A549 (cell line): ENCODE data around the gene GALP. TPM values are rescaled to one million over a fixed set of nuclear protein-coding genes. Genes with fewer than 3 reads are reported as not detected.
A peak's percentile ranks its signal among the peaks of the same experiment; 100 is the strongest.

Experiments used
- ATAC-seq, 2 experiments: fragments of 200-7000 bp in 1 of 2; fragments of >200 bp in 1 of 2; cut with Nextera tagmentation in 1 of 2; cut with Tn5 transposase in 1 of 2; 3 replicates each; pipeline versions ENCODE4 v1.8.0 to v1.9.1; 2018 to 2020; ENCODE audit warnings: mild to moderate bottlenecking in 1 of 2, moderate library complexity in 1 of 2
- CTCF ChIA-PET: fragments of 300-600 bp; sonication (Branson Sonifier 250); formaldehyde crosslinking; extraction: SDS; loops from one replicate; lab custom pipeline; 2021; ENCODE audit warnings: antibody characterized with exemption, inconsistent platforms; lab: Yijun Ruan, JAX
- POLR2A ChIA-PET: fragments of 350-600 bp; formaldehyde crosslinking; extraction: SDS; loops from one replicate; lab custom pipeline; 2021; ENCODE audit warnings: antibody characterized with exemption, inconsistent platforms; lab: Yijun Ruan, JAX
- DNase-seq, 2 experiments: peaks; one replicate each; pipeline versions ENCODE4 v3.0.0 to v3.0.0-alpha.2; 2011 to 2016; ENCODE audit warnings: low read depth in 1 of 2, low spot score in 1 of 2
- FAIRE-seq: peaks from 2 replicates; lab custom pipeline; 2011; peaks lifted over from hg19 to GRCh38; lab: Jason Lieb, UNC
- H3K27ac ChIP-seq, 2 experiments: fragments of >200 bp; sonication (Bioruptor Twin); formaldehyde crosslinking; 3 replicates each; pipeline ENCODE4 v1.5.1; 2016 to 2017
- H3K4me1 ChIP-seq: fragments of >200 bp; sonication (Bioruptor Twin); formaldehyde crosslinking; 3 replicates; pipeline ENCODE4 v1.6.1; 2016
- H3K4me2 ChIP-seq: fragments of >200 bp; sonication (Bioruptor Twin); formaldehyde crosslinking; 3 replicates; pipeline ENCODE4 v1.6.1; 2016
- H3K4me3 ChIP-seq: fragments of >200 bp; sonication (Bioruptor Twin); formaldehyde crosslinking; 3 replicates; pipeline ENCODE4 v1.5.1; 2016
- H3K9me3 ChIP-seq: fragments of >200 bp; sonication (Bioruptor Twin); formaldehyde crosslinking; 3 replicates; pipeline ENCODE4 v1.6.1; 2016
- CEBPB ChIP-seq, 2 experiments: fragments of >200 bp in 1 of 2; sonication (Bioruptor Twin) in 1 of 2; formaldehyde crosslinking in 1 of 2; IDR thresholded peaks; 2 replicates each; pipeline ENCODE4 v1.6.1; 2012 to 2016
- JUN ChIP-seq, 2 experiments: fragments of >200 bp; sonication (Bioruptor Twin); formaldehyde crosslinking; IDR thresholded peaks; 2 replicates in 1 of 2; 3 replicates in 1 of 2; pipeline ENCODE4 v1.6.1; 2016 to 2017
- JUNB ChIP-seq: fragments of >200 bp; sonication (Bioruptor Twin); formaldehyde crosslinking; IDR thresholded peaks from 2 replicates; pipeline ENCODE4 v1.6.1; 2016
- KDM5A ChIP-seq: fragments of 200-600 bp; sonication (generic); IDR thresholded peaks from 2 replicates; pipeline ENCODE4 v1.6.1; 2016; ENCODE audit warnings: antibody characterized with exemption, mild to moderate bottlenecking
- NFE2L2 ChIP-seq: fragments of 150-350 bp; conservative IDR thresholded peaks from 2 replicates; pipeline ENCODE4 v1.6.1; 2014; ENCODE audit warnings: low read length
- NR3C1 ChIP-seq: fragments of >200 bp; sonication (Bioruptor Twin); formaldehyde crosslinking; IDR thresholded peaks from 3 replicates; pipeline ENCODE4 v1.6.1; 2017
- RAD21 ChIP-seq, 2 experiments: fragments of >200 bp in 1 of 2; sonication (Bioruptor Twin) in 1 of 2; formaldehyde crosslinking in 1 of 2; IDR thresholded peaks in 1 of 2; conservative IDR thresholded peaks in 1 of 2; 2 replicates in 1 of 2; 3 replicates in 1 of 2; pipeline ENCODE4 v1.6.1; 2012 to 2018; ENCODE audit warnings: inconsistent platforms in 1 of 2
- RFX5 ChIP-seq: fragments of 450-650 bp; IDR thresholded peaks from 2 replicates; pipeline ENCODE4 v1.7.1; 2014; ENCODE audit warnings: antibody characterized with exemption, mild to moderate bottlenecking, moderate library complexity
- TP53 ChIP-seq: fragments of 250-450 bp; sonication (Bioruptor Pico); IDR thresholded peaks from 2 replicates; pipeline ENCODE4 v1.5.0; 2021; ENCODE audit warnings: mild to moderate bottlenecking, moderate library complexity
- ZC3H11A ChIP-seq: fragments of 450-650 bp; IDR thresholded peaks from 2 replicates; pipeline ENCODE4 v1.6.1; 2014; ENCODE audit warnings: antibody characterized with exemption, mild to moderate bottlenecking
- ZFP36 ChIP-seq: fragments of 450-650 bp; IDR thresholded peaks from 2 replicates; pipeline ENCODE4 v1.6.1; 2014; ENCODE audit warnings: borderline replicate concordance; ENCODE audit not compliant: partially characterized antibody
- ZNF302 ChIP-seq: fragments of 250-450 bp; sonication (Bioruptor Pico); IDR thresholded peaks from 2 replicates; pipeline ENCODE4 v1.9.0; 2021; ENCODE audit warnings: inconsistent platforms, mild to moderate bottlenecking, moderate library complexity
- WGBS: methylation state at CpG from one replicate; pipeline ENCODE4 v1.1.6; 2017; ENCODE audit errors: missing lambda C conversion rate; 5-methylcytosine and 5-hydroxymethylcytosine counted together
- polyA plus RNA-seq, 4 experiments: library from polyadenylated mRNA; depleted of rRNA in 3 of 4; stranded (reverse); fragments of >200 nt; fragmentation: RNase III in 1 of 4; extraction: RNeasy Plus Mini Kit Qiagen cat#74134 plus additional on column Dnase treatment in 1 of 4; gene quantifications; 2 replicates in 3 of 4; 3 replicates in 1 of 4; pipeline ENCODE4 v1.2.3, GENCODE V29; 2011 to 2017
- TF ChIP-seq, protein P1 (sequence below): IDR thresholded peaks from 2 replicates; pipeline ENCODE4 v1.6.1; 2012
- TF ChIP-seq, protein P2 (sequence below): fragments of >200 bp; sonication (Bioruptor Twin); formaldehyde crosslinking; IDR thresholded peaks from 2 replicates; pipeline ENCODE4 v1.6.1; 2016
- TF ChIP-seq, protein P3 (sequence below): fragments of 200-600 bp; sonication (generic); IDR thresholded peaks from 2 replicates; pipeline ENCODE4 v1.6.1; 2016; ENCODE audit warnings: antibody characterized with exemption, mild to moderate bottlenecking, moderate library complexity
- TF ChIP-seq, protein P4 (sequence below): fragments of 450-650 bp; IDR thresholded peaks from 2 replicates; pipeline ENCODE4 v1.6.1; 2014; ENCODE audit warnings: antibody characterized with exemption

The GALP gene
- polyA plus RNA-seq, 2 of the 4 experiments (the other 2 are of a cell fraction): not detected

DNA sequence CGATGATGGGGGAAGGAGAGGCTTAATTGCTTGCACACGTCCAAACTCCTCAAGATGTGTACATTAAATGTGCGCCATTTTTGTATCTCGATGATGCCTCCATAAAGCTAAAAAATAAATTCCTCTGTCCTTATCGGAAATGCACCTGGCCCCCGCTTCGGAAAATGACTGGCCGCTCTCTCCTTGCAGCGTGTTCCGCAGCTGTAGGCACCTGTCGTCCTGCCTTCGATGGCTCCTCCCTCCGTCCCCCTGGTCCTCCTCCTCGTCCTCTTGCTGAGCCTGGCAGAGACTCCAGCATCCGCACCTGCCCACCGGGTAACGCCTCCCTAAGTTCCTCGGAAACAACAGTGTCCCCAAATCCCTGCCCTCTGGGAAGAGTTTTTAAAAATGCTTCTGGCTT is 1.1 kb downstream of the GALP start:
- H3K4me2 ChIP-seq: no peak overlapping the region
- no peaks in the 10 kb centered on the region for H3K4me1 ChIP-seq
- H3K4me3 ChIP-seq: no peak overlapping the region
- ATAC-seq (no peak), DNase-seq (no peak), FAIRE-seq (no peak)
- CTCF ChIA-PET: interaction anchor here (0.5 to 2.3 kb wide), 3 partner anchors 12 to 147 kb away, joined by 3 to 9 read pairs (median 3); no protein-coding TSS in a partner anchor
- POLR2A ChIA-PET: no interaction called here
- no peak overlapping the region for H3K27ac ChIP-seq
- no peaks in the 10 kb centered on the region for H3K9me3 ChIP-seq
- TF ChIP-seq ZNF302 (no peak), JUN (IDR thresholded peaks at IDR 0.05) (no peak), NFE2L2 (no peak), KDM5A (no peak), ZC3H11A (no peak), RFX5 (no peak), JUNB (no peak), CEBPB (IDR thresholded peaks at IDR 0.05) (no peak), NR3C1 (no peak), ZFP36 (no peak), TP53 (CRISPR knock-in tag) (no peak)
- TF ChIP-seq, protein P1, sequence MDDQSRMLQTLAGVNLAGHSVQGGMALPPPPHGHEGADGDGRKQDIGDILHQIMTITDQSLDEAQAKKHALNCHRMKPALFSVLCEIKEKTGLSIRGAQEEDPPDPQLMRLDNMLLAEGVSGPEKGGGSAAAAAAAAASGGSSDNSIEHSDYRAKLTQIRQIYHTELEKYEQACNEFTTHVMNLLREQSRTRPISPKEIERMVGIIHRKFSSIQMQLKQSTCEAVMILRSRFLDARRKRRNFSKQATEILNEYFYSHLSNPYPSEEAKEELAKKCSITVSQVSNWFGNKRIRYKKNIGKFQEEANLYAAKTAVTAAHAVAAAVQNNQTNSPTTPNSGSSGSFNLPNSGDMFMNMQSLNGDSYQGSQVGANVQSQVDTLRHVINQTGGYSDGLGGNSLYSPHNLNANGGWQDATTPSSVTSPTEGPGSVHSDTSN: no peak
- TF ChIP-seq, protein P2, sequence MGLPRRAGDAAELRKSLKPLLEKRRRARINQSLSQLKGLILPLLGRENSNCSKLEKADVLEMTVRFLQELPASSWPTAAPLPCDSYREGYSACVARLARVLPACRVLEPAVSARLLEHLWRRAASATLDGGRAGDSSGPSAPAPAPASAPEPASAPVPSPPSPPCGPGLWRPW: no peak
- TF ChIP-seq, protein P3, sequence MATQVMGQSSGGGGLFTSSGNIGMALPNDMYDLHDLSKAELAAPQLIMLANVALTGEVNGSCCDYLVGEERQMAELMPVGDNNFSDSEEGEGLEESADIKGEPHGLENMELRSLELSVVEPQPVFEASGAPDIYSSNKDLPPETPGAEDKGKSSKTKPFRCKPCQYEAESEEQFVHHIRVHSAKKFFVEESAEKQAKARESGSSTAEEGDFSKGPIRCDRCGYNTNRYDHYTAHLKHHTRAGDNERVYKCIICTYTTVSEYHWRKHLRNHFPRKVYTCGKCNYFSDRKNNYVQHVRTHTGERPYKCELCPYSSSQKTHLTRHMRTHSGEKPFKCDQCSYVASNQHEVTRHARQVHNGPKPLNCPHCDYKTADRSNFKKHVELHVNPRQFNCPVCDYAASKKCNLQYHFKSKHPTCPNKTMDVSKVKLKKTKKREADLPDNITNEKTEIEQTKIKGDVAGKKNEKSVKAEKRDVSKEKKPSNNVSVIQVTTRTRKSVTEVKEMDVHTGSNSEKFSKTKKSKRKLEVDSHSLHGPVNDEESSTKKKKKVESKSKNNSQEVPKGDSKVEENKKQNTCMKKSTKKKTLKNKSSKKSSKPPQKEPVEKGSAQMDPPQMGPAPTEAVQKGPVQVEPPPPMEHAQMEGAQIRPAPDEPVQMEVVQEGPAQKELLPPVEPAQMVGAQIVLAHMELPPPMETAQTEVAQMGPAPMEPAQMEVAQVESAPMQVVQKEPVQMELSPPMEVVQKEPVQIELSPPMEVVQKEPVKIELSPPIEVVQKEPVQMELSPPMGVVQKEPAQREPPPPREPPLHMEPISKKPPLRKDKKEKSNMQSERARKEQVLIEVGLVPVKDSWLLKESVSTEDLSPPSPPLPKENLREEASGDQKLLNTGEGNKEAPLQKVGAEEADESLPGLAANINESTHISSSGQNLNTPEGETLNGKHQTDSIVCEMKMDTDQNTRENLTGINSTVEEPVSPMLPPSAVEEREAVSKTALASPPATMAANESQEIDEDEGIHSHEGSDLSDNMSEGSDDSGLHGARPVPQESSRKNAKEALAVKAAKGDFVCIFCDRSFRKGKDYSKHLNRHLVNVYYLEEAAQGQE: no peak
- TF ChIP-seq, protein P4, sequence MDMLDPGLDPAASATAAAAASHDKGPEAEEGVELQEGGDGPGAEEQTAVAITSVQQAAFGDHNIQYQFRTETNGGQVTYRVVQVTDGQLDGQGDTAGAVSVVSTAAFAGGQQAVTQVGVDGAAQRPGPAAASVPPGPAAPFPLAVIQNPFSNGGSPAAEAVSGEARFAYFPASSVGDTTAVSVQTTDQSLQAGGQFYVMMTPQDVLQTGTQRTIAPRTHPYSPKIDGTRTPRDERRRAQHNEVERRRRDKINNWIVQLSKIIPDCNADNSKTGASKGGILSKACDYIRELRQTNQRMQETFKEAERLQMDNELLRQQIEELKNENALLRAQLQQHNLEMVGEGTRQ: no peak
- 70% methylated on average over 18 of the region's 18 CpGs for WGBS

DNA sequence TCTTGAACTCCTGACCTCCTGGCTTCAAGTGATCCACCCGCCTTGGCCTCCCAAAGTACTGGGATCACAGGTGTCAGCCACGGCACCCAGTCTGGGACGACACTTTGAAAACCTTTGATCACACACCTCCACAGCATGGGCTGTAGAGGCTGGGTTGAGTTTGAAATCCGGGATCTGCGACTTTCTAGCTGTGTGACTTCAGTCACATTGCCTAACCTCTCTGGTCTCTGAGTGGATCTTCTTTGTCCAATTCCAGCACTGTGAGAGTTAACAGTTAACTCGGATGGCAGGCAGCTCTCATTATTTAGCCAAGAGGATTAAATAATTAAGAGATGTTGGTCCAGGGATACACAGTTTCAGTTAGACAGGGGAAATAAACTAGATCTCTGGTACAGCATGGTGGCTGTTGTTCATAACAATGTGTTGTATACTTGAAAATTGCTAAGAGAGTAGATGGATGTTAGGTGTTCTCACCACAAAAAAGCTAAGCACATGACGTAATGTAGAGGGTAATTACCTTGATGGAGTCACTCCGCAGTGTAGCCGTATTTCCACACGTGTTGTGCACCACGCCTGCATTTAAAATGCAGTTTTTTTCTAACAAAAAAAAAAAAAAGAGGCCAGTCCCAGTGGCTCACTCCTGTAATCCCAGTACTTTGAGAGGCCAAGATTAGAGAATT is 1.9 kb downstream of the GALP start:
- TF ChIP-seq ZFP36: peak; percentile 69
- TF ChIP-seq RAD21 (conservative IDR thresholded peaks at IDR 0.05 in 1 of 2, IDR thresholded peaks at IDR 0.05 in 1 of 2): no peak
- TF ChIP-seq, all 56 proteins: peak for 1
- ATAC-seq (no peak), FAIRE-seq (no peak), DNase-seq (no peak)
- H3K27ac ChIP-seq: no peak overlapping the region
- 30% methylated on average over 11 of the region's 11 CpGs for WGBS
- H3K4me1 ChIP-seq: no peaks in the 10 kb centered on the region
- CTCF ChIA-PET: interaction anchor here (1.0 to 1.1 kb wide), 2 partner anchors 9 to 114 kb away, joined by 3 to 6 read pairs; no protein-coding TSS in a partner anchor
- no peak overlapping the region for H3K4me2 ChIP-seq
- H3K4me3 ChIP-seq: no peak overlapping the region
- no peaks in the 10 kb centered on the region for H3K9me3 ChIP-seq
- POLR2A ChIA-PET: no interaction called here

DNA sequence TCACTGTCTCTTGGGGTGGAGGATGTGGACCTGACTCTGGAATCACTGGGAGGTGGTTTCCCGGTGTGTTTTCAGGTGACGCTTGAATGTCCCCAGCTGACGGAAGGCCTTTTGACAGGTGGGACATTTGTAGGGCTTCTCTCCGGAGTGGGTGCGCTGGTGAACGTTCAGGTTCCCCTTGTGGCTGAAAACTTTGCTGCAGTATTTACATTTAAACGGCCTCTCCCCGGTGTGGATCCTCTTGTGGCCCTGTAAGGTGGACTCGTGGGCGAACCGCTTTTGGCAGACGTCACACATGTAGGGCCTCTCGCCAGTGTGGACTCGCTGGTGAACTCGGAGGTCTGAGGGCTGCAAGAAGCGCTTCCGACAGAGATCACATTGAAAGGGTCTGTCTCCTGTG is 14.0 kb downstream of the GALP start:
- no peak overlapping the region for H3K27ac ChIP-seq
- TF ChIP-seq NR3C1: no peak
- TF ChIP-seq, all 56 proteins: peak for 0
- peak; percentile 55 to 72; a peak in 4 of 6 replicates for ATAC-seq
- WGBS: 43% methylated on average over 10 of the region's 17 CpGs
- no peak for FAIRE-seq
- DNase-seq: peak in 1 of 2 experiments; percentile 19
- ChIA-PET POLR2A (no interaction called here), CTCF (interaction anchor here (0.5 to 1.5 kb wide), 2 partner anchors 13 to 1863 kb away, joined by 3 read pairs; no protein-coding TSS in a partner anchor)
- no peaks in the 10 kb centered on the region for H3K4me1 ChIP-seq
- no peak overlapping the region for H3K4me3 ChIP-seq
- no peak overlapping the region for H3K4me2 ChIP-seq
- H3K9me3 ChIP-seq: peaks cover 4% of the 10 kb centered on the region; the same call in 1 of the 3 replicates
